T-helper 1 cell treated with Interleukin-12 subunit alpha and Interleukin-12 subunit beta and Interleukin-4 antibody, amounts not matched to agents 30 μg/mL and 1 μg/mL, for 36 hours (primary cell): ENCODE results near the gene OMP.

Experiments
- H3K27ac Mint-ChIP-seq: one replicate; pipeline ENCODE4 v1.8.0; 2021; ENCODE audit warnings: mild to moderate bottlenecking, mixed read lengths
- H3K27me3 Mint-ChIP-seq: one replicate; pipeline ENCODE4 v1.8.0; 2021; ENCODE audit warnings: low read depth, mixed read lengths
- H3K36me3 Mint-ChIP-seq: one replicate; pipeline ENCODE4 v1.8.0; 2021; ENCODE audit warnings: low read depth, mixed read lengths
- H3K4me1 Mint-ChIP-seq: one replicate; pipeline ENCODE4 v1.8.0; 2021; ENCODE audit warnings: low read depth, mixed read lengths
- H3K4me3 Mint-ChIP-seq: one replicate; pipeline ENCODE4 v1.8.0; 2021; ENCODE audit warnings: mild to moderate bottlenecking, moderate library complexity, mixed read lengths
- H3K9me3 Mint-ChIP-seq: one replicate; pipeline ENCODE4 v1.8.0; 2021; ENCODE audit warnings: mixed read lengths

The OMP gene

GRCh38 chr11:77100166-77101042 is 2.2 kb upstream of the OMP start:
- Mint-ChIP-seq H3K4me1 (no peaks in the 10 kb centered on the region), H3K27ac (no peak overlapping the region), H3K36me3 (no peaks in the 10 kb centered on the region), H3K4me3 (no peak overlapping the region), H3K27me3 (no peaks in the 10 kb centered on the region), H3K9me3 (no peaks in the 10 kb centered on the region)

DNA sequence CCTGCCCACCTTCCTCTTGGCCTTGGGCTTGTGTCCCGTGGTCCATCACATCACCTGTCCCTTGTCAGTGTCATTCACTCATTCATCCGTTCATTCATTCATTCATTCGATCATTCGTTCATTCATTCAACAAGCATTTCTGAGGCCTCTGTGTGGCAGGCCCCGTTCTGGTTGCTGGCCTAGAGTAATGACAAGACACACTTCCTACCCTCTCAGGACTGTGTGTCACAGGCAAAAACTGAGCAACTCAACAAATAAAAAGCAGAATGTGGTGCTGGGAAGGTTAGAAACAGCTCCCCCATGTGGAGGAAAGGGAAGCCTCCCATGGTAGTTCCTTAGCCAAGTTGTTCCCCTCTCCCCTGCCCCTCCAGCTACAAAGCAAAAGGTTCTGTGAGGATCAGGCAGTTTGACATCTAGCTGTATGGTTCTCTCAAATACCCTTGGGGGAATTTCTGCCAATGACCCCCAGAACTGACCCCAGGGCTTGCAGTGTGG is 1.6 kb upstream of the OMP start:
- Mint-ChIP-seq H3K27me3 (no peaks in the 10 kb centered on the region), H3K9me3 (no peaks in the 10 kb centered on the region), H3K36me3 (no peaks in the 10 kb centered on the region), H3K27ac (no peak overlapping the region), H3K4me1 (no peaks in the 10 kb centered on the region), H3K4me3 (no peak overlapping the region)

GRCh38 chr11:77103319-77103718 is 679 bp downstream of the OMP start:
- H3K36me3 Mint-ChIP-seq: no peaks in the 10 kb centered on the region
- H3K4me3 Mint-ChIP-seq: no peak overlapping the region
- no peaks in the 10 kb centered on the region for H3K27me3 Mint-ChIP-seq
- no peak overlapping the region for H3K27ac Mint-ChIP-seq
- H3K9me3 Mint-ChIP-seq: no peaks in the 10 kb centered on the region
- no peaks in the 10 kb centered on the region for H3K4me1 Mint-ChIP-seq

GRCh38 chr11:77104727-77105126 is 2.1 kb downstream of the OMP start:
- Mint-ChIP-seq H3K27me3 (no peaks in the 10 kb centered on the region), H3K4me1 (no peaks in the 10 kb centered on the region), H3K36me3 (no peaks in the 10 kb centered on the region), H3K27ac (no peak overlapping the region), H3K4me3 (no peak overlapping the region), H3K9me3 (no peaks in the 10 kb centered on the region)

DNA sequence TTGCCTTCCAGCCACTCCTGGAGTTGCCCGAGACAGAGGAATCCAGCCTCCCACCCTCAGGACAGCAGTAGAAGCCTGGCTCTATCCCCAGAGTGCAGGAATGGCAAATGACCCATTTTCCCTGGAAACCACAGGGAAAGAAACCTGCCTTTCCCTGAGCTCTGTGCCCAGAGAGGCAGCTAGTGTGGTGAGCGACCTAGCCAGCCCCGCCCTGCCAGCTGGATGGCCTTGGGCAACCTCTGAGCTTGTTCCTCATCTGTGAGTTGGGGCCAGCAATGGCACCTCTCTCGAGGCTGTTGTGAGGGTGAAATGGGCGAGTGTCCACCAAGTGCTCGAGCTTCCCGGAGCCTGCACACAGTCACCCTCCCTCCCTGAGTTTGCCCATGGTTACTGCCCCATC is 3.7 kb downstream of the OMP start:
- no peak overlapping the region for H3K4me3 Mint-ChIP-seq
- H3K36me3 Mint-ChIP-seq: no peaks in the 10 kb centered on the region
- no peaks in the 10 kb centered on the region for H3K9me3 Mint-ChIP-seq
- no peaks in the 10 kb centered on the region for H3K27me3 Mint-ChIP-seq
- no peaks in the 10 kb centered on the region for H3K4me1 Mint-ChIP-seq
- no peak overlapping the region for H3K27ac Mint-ChIP-seq

DNA sequence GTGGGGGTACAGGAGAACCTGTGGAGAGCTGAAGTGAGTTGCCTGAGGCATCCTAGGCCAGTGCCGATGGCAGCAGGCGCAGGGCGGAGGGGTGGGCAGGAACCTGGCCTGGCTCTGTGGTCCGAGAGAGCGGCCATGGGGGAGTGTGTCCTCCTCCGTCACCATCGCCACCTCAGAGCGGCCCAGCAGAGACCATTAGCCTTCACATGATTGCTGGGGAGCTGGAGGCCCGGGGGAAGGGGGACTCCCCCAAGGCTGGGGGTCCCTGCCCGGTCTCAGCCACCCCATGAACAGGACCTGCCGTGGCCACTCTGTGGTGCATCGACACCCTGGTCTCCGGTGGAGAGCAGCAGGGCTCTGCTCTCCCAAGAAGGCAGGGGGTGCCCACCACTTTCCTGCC is 4.1 kb downstream of the OMP start:
- no peaks in the 10 kb centered on the region for H3K36me3 Mint-ChIP-seq
- H3K9me3 Mint-ChIP-seq: no peaks in the 10 kb centered on the region
- no peaks in the 10 kb centered on the region for H3K4me1 Mint-ChIP-seq
- no peak overlapping the region for H3K4me3 Mint-ChIP-seq
- H3K27ac Mint-ChIP-seq: no peak overlapping the region
- no peaks in the 10 kb centered on the region for H3K27me3 Mint-ChIP-seq

GRCh38 chr11:77107950-77108349 is 5.3 kb downstream of the OMP start:
- no peak overlapping the region for H3K4me3 Mint-ChIP-seq
- H3K27ac Mint-ChIP-seq: no peak overlapping the region
- no peaks in the 10 kb centered on the region for H3K4me1 Mint-ChIP-seq
- H3K9me3 Mint-ChIP-seq: no peaks in the 10 kb centered on the region
- H3K36me3 Mint-ChIP-seq: no peaks in the 10 kb centered on the region
- no peaks in the 10 kb centered on the region for H3K27me3 Mint-ChIP-seq

GRCh38 chr11:77108436-77108835 is 5.8 kb downstream of the OMP start:
- H3K4me1 Mint-ChIP-seq: peaks cover 3% of the 10 kb centered on the region
- H3K27me3 Mint-ChIP-seq: no peaks in the 10 kb centered on the region
- H3K27ac Mint-ChIP-seq: no peak overlapping the region
- H3K9me3 Mint-ChIP-seq: no peaks in the 10 kb centered on the region
- H3K4me3 Mint-ChIP-seq: no peak overlapping the region
- H3K36me3 Mint-ChIP-seq: no peaks in the 10 kb centered on the region

GRCh38 chr11:77109236-77110019 is 6.8 kb downstream of the OMP start:
- Mint-ChIP-seq H3K4me3 (no peak overlapping the region), H3K36me3 (no peaks in the 10 kb centered on the region), H3K27me3 (no peaks in the 10 kb centered on the region), H3K4me1 (peaks cover 3% of the 10 kb centered on the region), H3K27ac (no peak overlapping the region), H3K9me3 (no peaks in the 10 kb centered on the region)

GRCh38 chr11:77110836-77111235 is 8.2 kb downstream of the OMP start:
- H3K9me3 Mint-ChIP-seq: no peaks in the 10 kb centered on the region

DNA sequence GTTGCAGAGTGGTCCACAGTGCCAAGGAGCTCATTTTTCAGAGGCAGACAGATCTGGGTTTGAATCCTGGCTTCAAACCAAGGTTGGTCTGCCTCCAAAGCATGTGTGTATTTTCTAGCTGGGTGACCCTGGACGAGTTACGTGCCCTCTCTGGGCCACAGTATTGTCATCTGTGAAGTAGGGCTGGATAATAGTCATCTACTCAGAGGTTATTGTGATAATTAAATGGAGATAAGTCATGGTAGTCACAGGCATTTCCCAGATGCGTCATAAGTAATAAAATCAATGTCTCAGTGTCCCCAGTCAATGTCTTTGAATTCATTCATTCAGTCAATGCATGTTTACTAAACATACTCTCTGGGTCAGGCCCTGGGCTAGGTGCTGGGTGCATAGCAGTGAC is 8.6 kb downstream of the OMP start:
- H3K4me3 Mint-ChIP-seq: no peak overlapping the region
- no peak overlapping the region for H3K27ac Mint-ChIP-seq
- no peaks in the 10 kb centered on the region for H3K9me3 Mint-ChIP-seq
- peaks cover 3% of the 10 kb centered on the region for H3K4me1 Mint-ChIP-seq
- no peaks in the 10 kb centered on the region for H3K27me3 Mint-ChIP-seq
- H3K36me3 Mint-ChIP-seq: no peaks in the 10 kb centered on the region

More at GRCh38 chr11:77110836-77111235, 8.2 kb downstream of the OMP start:
- H3K4me1 Mint-ChIP-seq: peaks cover 3% of the 10 kb centered on the region
- no peak overlapping the region for H3K4me3 Mint-ChIP-seq
- no peaks in the 10 kb centered on the region for H3K27me3 Mint-ChIP-seq
- H3K36me3 Mint-ChIP-seq: no peaks in the 10 kb centered on the region
- no peak overlapping the region for H3K27ac Mint-ChIP-seq

DNA sequence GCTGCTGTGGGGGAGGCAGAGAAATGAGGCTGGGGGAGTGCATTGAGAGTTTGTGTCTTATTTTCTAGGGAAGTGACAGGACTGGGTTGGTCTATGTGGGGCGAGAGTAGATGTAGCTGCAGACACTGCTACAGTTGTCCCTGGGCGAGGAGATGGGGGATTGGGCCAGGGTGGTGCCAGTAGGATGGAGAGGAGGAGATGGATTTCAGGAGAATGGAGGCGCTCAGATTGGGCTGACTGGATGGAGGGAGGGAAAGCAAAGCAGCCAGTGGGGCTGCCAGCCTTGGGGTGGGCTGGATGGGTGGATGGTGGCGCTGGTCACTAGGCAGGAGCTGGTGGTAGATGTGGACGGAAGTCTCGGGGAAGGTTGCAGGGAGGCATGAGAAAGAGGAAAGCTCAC is 9.3 kb downstream of the OMP start:
- Mint-ChIP-seq H3K9me3 (no peaks in the 10 kb centered on the region), H3K27ac (no peak overlapping the region), H3K4me1 (peaks cover 3% of the 10 kb centered on the region), H3K36me3 (no peaks in the 10 kb centered on the region), H3K4me3 (no peak overlapping the region), H3K27me3 (no peaks in the 10 kb centered on the region)

DNA sequence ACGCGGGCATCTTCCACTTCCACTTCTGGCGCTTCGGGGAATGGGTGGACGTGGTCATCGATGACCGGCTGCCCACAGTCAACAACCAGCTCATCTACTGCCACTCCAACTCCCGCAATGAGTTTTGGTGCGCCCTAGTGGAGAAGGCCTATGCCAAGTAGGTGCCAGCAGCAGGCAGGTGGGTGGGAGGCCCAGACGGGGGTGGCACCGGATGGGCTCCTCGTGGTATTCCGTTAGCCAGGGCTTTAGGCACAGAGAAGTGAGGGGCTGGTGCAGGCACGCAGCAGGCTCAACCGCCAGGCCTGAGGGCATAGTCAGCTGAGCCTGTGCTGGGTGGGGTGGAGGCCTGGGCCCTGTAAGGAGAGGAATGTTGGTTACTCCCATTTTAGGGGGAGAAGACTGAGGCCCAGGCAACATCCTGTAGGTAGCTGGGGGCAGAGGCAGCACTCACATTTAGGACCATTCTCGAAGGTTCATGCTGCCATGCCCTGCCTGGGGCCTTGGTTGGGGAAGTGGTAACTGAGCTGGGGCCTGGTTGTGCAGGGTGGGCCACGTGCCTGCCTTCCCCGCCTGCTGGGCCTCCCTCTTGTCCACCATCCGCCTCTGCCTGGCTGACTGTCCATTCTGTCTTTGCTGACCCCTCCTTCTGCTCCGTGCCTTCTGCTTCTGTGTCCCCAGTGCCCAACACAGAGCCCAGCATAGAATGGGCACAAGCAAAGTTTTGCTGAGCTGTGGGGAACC is 10.2 kb downstream of the OMP start:
- Mint-ChIP-seq H3K27me3 (no peaks in the 10 kb centered on the region), H3K27ac (no peak overlapping the region), H3K9me3 (no peaks in the 10 kb centered on the region), H3K4me3 (no peak overlapping the region), H3K36me3 (no peaks in the 10 kb centered on the region), H3K4me1 (peaks cover 3% of the 10 kb centered on the region)

DNA sequence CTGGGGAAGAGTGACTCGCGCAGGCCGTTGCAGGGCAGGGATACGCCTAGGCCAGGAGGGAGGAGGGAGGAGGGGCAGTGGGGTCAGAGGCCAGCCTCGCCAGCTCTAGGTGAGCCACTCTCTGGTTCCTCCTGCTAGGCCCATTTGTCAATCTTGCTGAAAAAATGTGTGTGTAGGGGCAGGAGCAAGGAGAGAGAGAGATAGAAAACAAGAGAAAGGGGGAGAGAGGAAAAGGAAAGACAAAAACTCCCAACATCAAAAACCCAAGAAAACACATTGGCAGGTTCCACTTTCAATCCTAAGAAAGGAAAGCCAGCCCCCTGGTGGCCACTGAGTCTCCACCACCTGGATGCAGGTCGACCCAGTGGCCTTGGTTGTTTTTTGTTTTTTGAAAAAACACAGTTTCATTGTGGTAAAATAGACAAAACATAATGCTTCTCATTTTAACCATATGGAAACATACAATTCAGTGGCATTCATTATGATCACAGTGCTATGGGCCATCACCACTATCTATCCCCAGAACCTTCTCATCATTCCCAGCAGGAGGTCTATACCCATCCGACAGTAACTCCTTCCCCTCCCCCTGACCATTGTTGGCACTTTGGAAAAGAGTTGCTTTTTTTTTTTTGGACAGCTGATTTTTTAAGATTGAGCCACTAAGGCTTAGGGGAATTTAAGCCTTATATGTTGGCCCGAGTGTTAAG is 10.9 kb downstream of the OMP start:
- Mint-ChIP-seq H3K27ac (no peak overlapping the region), H3K4me1 (peaks cover 3% of the 10 kb centered on the region), H3K27me3 (no peaks in the 10 kb centered on the region), H3K36me3 (no peaks in the 10 kb centered on the region), H3K4me3 (no peak overlapping the region), H3K9me3 (no peaks in the 10 kb centered on the region)
